Heart left ventricle (tissue), 13 donors: ENCODE measurements around the gene WNT7B.

Source experiments
- POLR2A ChIP-seq, 2 donors: fragments of 450-650 bp; IDR thresholded peaks; one replicate each; pipeline ENCODE4 v1.6.1; 2017; ENCODE audit warnings: antibody characterized with exemption in 2 of 2, mild to moderate bottlenecking in 2 of 2, moderate library complexity in 2 of 2
- TF ChIP-seq, protein P1 (sequence below), 12 donors: fragments of 200-600 bp; sonication (generic) in 4 of 12; IDR thresholded peaks; one replicate each; pipeline versions ENCODE4 v1.5.0 to v1.8.0; 2018 to 2022; ENCODE audit warnings: antibody characterized with exemption in 12 of 12, mild to moderate bottlenecking in 5 of 12
- donor health status: ischemic (EF 13 %, LVEDD 7.1; RV severe dilation, severe dysfunction).
- donor health status: DM: no; HTN: yes; CAD: no.
- donor health status: DM: no; HTN: no; CAD: no.
- donor health status: ischemic (EF 25% LVEDD 6.9; RV normal size, moderate dysfunction).
- donor health status: ischemic (EF 25% LVEDD 5.7; RV mildly dilated, moderate dysfunction).
- donor health status: ischemic (EF 35%, LVEDD 5.7; RV mildly dilated, moderate dysfunction).
- donor health status: nonischemic (EF 11% LVEDD 7.7; RV severe dilation, severe dysfunction).
- donor health status: DM: yes; HTN: yes; CAD: no.
- donor health status: PGD.
- donor health status: ischemic (EF 29% LVEDD 5.4; RV normal size, mild dysfunction).
- donor health status: nonischemic (EF 23%, LVEDD 6.1; RV moderate dilation, normal function).

DNA sequence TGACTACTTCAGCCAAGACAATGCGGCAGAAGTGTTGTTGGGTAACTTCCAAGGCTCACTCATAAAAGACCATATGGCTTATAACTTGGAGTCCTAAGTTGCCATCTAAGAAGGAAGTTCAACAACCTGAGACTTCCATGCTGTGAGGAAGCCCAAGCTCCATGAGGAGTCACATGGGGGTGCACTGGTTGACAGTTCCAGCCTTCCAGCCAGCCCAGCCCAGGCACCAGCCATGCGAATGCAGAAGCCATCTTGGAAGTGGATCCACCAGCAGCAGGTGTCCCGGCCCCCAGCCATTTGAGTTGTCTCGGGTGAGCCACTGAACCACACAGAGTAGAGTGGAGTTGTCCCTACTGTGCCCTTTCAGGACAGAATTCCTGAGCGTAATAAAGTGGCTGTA, 32.8 kb upstream of the WNT7B start:
- TF ChIP-seq POLR2A (IDR thresholded peaks at IDR 0.05), result no peak
- TF ChIP-seq, protein P1, sequence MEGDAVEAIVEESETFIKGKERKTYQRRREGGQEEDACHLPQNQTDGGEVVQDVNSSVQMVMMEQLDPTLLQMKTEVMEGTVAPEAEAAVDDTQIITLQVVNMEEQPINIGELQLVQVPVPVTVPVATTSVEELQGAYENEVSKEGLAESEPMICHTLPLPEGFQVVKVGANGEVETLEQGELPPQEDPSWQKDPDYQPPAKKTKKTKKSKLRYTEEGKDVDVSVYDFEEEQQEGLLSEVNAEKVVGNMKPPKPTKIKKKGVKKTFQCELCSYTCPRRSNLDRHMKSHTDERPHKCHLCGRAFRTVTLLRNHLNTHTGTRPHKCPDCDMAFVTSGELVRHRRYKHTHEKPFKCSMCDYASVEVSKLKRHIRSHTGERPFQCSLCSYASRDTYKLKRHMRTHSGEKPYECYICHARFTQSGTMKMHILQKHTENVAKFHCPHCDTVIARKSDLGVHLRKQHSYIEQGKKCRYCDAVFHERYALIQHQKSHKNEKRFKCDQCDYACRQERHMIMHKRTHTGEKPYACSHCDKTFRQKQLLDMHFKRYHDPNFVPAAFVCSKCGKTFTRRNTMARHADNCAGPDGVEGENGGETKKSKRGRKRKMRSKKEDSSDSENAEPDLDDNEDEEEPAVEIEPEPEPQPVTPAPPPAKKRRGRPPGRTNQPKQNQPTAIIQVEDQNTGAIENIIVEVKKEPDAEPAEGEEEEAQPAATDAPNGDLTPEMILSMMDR (IDR thresholded peaks at IDR 0.05), result no peak
